ENCODE results near the gene SERBP1. TPM values are rescaled to one million over a fixed set of nuclear protein-coding genes. Genes with fewer than 3 reads are reported as not detected.

SERBP1 gene
- total and polyA plus RNA-seq, 2 of the 8 experiments (the other 6 are each of a cell fraction or from before 2014, with no cell fraction given), result 229 to 536 TPM

GRCh38 chr1:67459068-67459467 is 28.9 kb upstream of the SERBP1 start (continued):
- peak; percentile 66 for TF ChIP-seq CHD7 (IDR thresholded peaks at IDR 0.05; ENCODE audit: insufficient replicate concordance, low read length)
- no peak for TF ChIP-seq RAD21 (IDR thresholded peaks at IDR 0.05 in 1 of 2, conservative IDR thresholded peaks at IDR 0.05 in 1 of 2; ENCODE audit: low read depth in 2 of 2, low read length in 2 of 2)
- no peak for TF ChIP-seq USF2 (IDR thresholded peaks at IDR 0.05; ENCODE audit: low read length)
- peak; percentile 95 for TF ChIP-seq NANOG (IDR thresholded peaks at IDR 0.05; ENCODE audit: insufficient read depth, low read depth, low read length, poor library complexity, severe bottlenecking)
- TF ChIP-seq RBBP5 (IDR thresholded peaks at IDR 0.05; ENCODE audit: borderline replicate concordance, low read depth, low read length), result 0 out of 2 replicates have a peak, but pooled peaks have one; percentile 58
- no peak for TF ChIP-seq BACH1 (IDR thresholded peaks at IDR 0.05; ENCODE audit: low read length)
- peak in 1 of 2 experiments; percentile 59; a peak in 1 of 3 replicates for TF ChIP-seq EP300 (IDR thresholded peaks at IDR 0.05; ENCODE audit: borderline replicate concordance in 1 of 2, low read depth in 2 of 2, low read length in 2 of 2)
- TF ChIP-seq PHF8 (conservative IDR thresholded peaks at IDR 0.05; ENCODE audit: low read depth, low read length), result no peak
